Measurements from ENCODE around the gene PARP15.

Gene PARP15

DNA sequence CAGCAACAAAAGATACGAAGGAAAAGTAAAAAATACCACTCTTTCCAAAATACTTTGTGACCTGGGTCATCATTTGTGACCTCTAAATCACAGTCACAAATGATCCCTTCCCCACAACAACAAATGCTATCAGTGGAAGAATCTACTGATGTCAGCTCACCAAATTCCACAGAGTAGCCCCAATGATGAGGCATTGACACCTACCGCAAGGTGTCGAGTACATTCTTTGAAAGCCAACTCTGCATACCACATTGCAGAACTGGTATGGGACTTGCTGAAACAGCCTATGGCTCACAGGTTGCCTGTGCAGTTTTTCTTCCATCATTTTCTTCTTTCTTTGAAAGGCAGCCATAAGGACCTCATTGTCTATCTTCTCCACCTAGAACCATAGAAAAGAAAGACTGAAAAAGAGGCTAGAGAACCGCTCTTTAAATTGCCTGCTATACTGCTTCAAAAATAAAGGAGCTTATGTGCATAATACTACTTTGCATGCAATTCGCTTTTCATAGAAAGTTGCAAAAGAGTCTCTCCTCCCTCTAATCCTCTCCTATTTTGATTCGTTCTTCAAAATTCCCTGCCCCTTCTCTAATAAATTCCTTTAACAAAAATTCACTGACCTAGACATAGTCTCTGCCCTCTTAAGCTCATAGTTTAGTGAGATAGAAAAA lies 41.4 kb upstream of the PARP15 start:
- TF ChIP-seq EP300 (IDR thresholded peaks at IDR 0.05; ENCODE audit: borderline replicate concordance), result no peak
- TF ChIP-seq ZBTB7A (IDR thresholded peaks at IDR 0.05; ENCODE audit: low read depth), result no peak
- no peak for TF ChIP-seq TAF1 (IDR thresholded peaks at IDR 0.05; ENCODE audit: low read depth)
- no peak for TF ChIP-seq NFIC (IDR thresholded peaks at IDR 0.05)
- TF ChIP-seq CEBPB (IDR thresholded peaks at IDR 0.05), result no peak
- TF ChIP-seq, protein P1, sequence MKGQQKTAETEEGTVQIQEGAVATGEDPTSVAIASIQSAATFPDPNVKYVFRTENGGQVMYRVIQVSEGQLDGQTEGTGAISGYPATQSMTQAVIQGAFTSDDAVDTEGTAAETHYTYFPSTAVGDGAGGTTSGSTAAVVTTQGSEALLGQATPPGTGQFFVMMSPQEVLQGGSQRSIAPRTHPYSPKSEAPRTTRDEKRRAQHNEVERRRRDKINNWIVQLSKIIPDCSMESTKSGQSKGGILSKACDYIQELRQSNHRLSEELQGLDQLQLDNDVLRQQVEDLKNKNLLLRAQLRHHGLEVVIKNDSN (IDR thresholded peaks at IDR 0.05), result no peak
- TF ChIP-seq RAD21 (IDR thresholded peaks at IDR 0.05; ENCODE audit: low read depth), result no peak
- no peak for TF ChIP-seq CREB1 (IDR thresholded peaks at IDR 0.05; ENCODE audit: low read depth)
- no peak for TF ChIP-seq TCF12 (IDR thresholded peaks at IDR 0.05; ENCODE audit: low read depth)
- no peak for TF ChIP-seq YY1 (IDR thresholded peaks at IDR 0.05; ENCODE audit: low read depth)
- TF ChIP-seq, protein P2, sequence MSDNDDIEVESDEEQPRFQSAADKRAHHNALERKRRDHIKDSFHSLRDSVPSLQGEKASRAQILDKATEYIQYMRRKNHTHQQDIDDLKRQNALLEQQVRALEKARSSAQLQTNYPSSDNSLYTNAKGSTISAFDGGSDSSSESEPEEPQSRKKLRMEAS (IDR thresholded peaks at IDR 0.05), result no peak

DNA sequence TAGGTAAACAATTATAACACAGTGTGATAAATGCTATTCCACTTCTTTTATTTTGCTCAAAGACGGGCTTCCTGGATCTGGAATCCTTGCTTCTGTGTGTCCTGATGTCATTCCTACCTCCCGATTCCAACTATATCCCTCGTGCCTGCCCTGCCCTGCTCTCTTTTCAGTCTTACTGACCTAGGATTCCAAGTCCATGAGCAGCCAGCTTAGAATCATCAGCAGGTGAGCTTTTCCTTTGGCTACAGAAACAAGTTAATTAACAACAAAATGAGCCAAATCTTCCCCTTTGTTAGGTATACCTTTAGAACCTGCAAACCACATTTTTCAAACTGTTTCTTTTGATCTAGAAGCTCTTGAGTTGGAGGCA lies 40.8 kb upstream of the PARP15 start:
- TF ChIP-seq EGR1 (IDR thresholded peaks at IDR 0.05) (no peak), CEBPB (IDR thresholded peaks at IDR 0.05) (no peak), TAF1 (IDR thresholded peaks at IDR 0.05; ENCODE audit: low read depth) (no peak), NFIC (IDR thresholded peaks at IDR 0.05) (no peak), RAD21 (IDR thresholded peaks at IDR 0.05; ENCODE audit: low read depth) (no peak), TCF12 (IDR thresholded peaks at IDR 0.05; ENCODE audit: low read depth) (no peak), EP300 (IDR thresholded peaks at IDR 0.05; ENCODE audit: borderline replicate concordance) (no peak), ZBTB7A (IDR thresholded peaks at IDR 0.05; ENCODE audit: low read depth) (no peak), CREB1 (IDR thresholded peaks at IDR 0.05; ENCODE audit: low read depth) (no peak)
- TF ChIP-seq, protein P1 (IDR thresholded peaks at IDR 0.05), result no peak
- TF ChIP-seq, protein P3, sequence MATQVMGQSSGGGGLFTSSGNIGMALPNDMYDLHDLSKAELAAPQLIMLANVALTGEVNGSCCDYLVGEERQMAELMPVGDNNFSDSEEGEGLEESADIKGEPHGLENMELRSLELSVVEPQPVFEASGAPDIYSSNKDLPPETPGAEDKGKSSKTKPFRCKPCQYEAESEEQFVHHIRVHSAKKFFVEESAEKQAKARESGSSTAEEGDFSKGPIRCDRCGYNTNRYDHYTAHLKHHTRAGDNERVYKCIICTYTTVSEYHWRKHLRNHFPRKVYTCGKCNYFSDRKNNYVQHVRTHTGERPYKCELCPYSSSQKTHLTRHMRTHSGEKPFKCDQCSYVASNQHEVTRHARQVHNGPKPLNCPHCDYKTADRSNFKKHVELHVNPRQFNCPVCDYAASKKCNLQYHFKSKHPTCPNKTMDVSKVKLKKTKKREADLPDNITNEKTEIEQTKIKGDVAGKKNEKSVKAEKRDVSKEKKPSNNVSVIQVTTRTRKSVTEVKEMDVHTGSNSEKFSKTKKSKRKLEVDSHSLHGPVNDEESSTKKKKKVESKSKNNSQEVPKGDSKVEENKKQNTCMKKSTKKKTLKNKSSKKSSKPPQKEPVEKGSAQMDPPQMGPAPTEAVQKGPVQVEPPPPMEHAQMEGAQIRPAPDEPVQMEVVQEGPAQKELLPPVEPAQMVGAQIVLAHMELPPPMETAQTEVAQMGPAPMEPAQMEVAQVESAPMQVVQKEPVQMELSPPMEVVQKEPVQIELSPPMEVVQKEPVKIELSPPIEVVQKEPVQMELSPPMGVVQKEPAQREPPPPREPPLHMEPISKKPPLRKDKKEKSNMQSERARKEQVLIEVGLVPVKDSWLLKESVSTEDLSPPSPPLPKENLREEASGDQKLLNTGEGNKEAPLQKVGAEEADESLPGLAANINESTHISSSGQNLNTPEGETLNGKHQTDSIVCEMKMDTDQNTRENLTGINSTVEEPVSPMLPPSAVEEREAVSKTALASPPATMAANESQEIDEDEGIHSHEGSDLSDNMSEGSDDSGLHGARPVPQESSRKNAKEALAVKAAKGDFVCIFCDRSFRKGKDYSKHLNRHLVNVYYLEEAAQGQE (IDR thresholded peaks at IDR 0.05; ENCODE audit: low read depth), result no peak

DNA sequence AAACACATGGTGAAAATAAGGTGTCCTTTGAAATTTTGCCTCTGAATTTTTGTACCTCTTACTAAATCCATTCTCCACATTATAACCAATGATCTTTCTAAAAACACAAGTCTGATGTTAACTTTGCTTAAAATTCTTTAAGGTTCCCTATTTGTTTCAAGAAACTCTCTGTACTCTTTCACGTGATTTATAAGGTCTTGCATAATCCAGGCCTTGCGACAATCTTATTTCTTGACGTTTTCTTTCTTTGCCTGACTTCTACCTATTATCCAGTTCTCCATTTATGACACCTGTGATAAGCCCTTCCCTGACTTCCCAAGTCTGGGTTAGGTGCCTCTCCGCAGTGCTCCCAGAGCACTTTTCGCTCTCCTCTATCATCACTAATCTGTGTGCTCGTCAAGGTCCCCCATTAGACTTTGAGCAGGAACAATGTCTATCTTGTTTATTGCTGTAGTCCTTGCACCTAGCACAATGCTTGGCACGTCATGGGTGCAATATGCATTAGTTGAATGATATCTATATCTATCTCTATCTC lies 38.4 kb upstream of the PARP15 start:
- TF ChIP-seq RAD21 (IDR thresholded peaks at IDR 0.05; ENCODE audit: low read depth) (no peak), EGR1 (IDR thresholded peaks at IDR 0.05) (no peak), EP300 (IDR thresholded peaks at IDR 0.05; ENCODE audit: borderline replicate concordance) (no peak), FOXM1 (IDR thresholded peaks at IDR 0.05; ENCODE audit: borderline replicate concordance, low read depth) (no peak), CEBPB (IDR thresholded peaks at IDR 0.05) (no peak), ZBTB7A (IDR thresholded peaks at IDR 0.05; ENCODE audit: low read depth) (no peak), NFIC (IDR thresholded peaks at IDR 0.05) (no peak), TCF12 (IDR thresholded peaks at IDR 0.05; ENCODE audit: low read depth) (no peak), TAF1 (IDR thresholded peaks at IDR 0.05; ENCODE audit: low read depth) (no peak), TEAD4 (IDR thresholded peaks at IDR 0.05) (no peak), YY1 (IDR thresholded peaks at IDR 0.05; ENCODE audit: low read depth) (no peak), CREB1 (IDR thresholded peaks at IDR 0.05; ENCODE audit: low read depth) (no peak)
- TF ChIP-seq, protein P3 (IDR thresholded peaks at IDR 0.05; ENCODE audit: low read depth), result no peak
- TF ChIP-seq, protein P2 (IDR thresholded peaks at IDR 0.05), result no peak
- TF ChIP-seq, protein P1 (IDR thresholded peaks at IDR 0.05), result no peak

DNA sequence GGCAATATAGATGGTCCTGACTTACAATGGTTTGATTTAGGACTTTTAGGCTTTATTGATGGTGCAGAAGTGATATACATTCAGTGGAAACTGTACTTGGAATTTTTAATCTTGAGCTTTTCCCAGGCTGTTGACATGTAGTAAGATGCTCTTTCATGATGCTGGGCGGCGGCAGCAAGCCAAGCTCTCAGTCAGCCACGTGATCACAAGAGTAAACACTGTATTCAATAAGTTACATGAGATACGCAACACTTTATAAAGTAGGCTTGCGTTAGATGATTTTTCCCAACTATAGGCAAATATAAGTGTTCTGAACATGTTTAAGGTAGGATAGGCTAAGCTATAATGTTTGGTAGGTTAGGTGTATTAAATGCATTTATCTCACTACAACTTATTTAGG lies 31.3 kb upstream of the PARP15 start:
- TF ChIP-seq NFIC (IDR thresholded peaks at IDR 0.05) (no peak), YY1 (IDR thresholded peaks at IDR 0.05; ENCODE audit: low read depth) (no peak), RAD21 (IDR thresholded peaks at IDR 0.05; ENCODE audit: low read depth) (no peak), CREB1 (IDR thresholded peaks at IDR 0.05; ENCODE audit: low read depth) (no peak), EP300 (IDR thresholded peaks at IDR 0.05; ENCODE audit: borderline replicate concordance) (no peak), CEBPB (IDR thresholded peaks at IDR 0.05) (no peak)
- TF ChIP-seq, protein P3 (IDR thresholded peaks at IDR 0.05; ENCODE audit: low read depth), result no peak
- TF ChIP-seq, protein P1 (IDR thresholded peaks at IDR 0.05), result no peak

All from Ishikawa (cell line).